ENCODE data around the gene PSMB10.

The PSMB10 gene

DNA sequence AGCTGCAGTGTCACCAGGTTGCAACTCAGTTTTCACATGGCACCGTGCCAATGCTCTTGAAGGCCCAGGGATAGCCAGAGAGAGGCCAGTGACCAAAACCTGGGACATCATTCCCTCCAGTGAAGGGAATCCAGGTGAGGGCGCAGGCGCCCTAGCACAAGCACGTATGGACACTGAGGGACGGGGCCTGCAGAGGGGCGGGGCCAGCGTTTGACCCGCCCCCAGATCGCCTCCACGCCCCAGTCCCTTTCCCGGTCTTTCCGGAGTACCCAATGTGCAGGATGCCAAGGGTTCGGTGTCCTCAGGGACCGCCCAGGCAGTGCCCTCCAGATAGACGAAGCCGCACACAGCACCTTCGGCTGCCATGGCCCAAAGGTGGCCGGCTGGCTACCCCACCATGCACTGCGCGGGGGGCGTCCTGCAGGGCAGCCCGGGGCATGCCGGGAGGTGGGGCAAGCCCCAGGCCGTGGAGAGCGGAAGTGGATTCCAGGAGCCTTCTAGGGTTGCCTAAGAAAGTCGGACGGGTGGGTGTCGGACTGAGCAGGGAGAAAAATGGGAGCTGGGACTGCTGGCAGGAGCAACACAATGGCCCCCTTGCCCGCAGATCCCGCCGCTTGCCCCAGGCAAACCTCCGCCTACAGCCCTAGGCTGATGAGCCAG lies 27.1 kb upstream of the PSMB10 start:
- no peak for DNase-seq (ENCODE audit: low spot score)

DNA sequence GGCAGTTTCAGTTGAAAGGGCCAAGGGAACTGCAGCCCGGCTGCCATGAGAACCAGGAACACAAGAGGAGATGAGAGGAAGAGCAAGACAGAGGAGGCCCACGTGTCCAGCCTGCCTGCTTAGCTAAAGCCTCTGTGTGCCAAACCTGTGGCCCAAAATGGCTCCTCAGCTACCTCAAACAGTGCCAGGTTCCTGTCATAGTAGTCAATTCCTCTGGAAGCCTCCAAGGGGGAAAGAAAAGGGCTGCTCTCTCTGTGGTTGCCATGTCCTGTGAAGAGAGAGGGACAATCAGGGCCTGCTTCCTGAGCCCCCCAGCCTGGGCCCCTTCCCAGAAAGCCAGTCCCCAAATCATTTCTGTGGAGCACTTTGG lies 26.6 kb upstream of the PSMB10 start:
- DNase-seq (ENCODE audit: low spot score) = no peak

DNA sequence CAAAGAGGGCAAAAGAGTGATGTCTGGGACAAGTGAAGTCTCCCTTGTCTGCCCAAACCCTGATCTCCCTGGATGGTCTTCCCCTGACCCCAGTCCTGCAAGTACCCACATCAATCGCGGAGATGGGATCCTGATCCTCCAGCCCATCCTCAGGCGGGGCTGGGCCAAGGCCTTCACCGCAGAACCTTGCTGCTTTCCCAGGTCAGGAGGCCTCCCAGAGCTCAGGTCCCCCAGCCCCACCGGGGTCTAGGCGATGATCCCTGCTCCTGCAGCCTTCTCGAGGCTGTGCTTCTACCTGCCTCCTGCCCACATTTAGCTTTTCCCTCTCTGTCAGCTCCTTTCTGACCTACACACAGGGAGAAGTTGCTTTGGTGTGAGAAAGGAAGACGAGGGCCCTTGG lies 25.5 kb upstream of the PSMB10 start:
- DNase-seq (ENCODE audit: low spot score) = no peak

DNA sequence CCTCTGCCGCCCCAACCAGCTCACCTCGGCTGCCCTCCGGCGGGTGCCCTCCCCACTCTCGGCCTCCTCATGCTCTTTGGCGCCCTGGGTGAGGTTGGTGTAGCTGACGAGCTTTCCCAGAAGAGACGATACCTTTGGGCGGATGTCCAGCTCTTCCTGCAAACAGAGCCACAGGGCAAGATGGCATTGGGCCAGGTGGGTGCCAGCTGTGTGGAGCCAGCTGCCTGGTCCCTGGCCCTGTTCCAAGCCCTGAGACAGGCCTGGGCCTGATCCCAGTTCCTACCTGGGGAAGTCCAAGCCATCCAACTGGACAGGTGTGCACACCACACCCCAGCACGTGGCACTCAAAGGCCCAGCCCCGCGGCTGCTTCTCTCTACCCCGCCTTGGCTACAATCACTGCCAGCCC lies 24.9 kb upstream of the PSMB10 start:
- no peak for DNase-seq (ENCODE audit: low spot score)

DNA sequence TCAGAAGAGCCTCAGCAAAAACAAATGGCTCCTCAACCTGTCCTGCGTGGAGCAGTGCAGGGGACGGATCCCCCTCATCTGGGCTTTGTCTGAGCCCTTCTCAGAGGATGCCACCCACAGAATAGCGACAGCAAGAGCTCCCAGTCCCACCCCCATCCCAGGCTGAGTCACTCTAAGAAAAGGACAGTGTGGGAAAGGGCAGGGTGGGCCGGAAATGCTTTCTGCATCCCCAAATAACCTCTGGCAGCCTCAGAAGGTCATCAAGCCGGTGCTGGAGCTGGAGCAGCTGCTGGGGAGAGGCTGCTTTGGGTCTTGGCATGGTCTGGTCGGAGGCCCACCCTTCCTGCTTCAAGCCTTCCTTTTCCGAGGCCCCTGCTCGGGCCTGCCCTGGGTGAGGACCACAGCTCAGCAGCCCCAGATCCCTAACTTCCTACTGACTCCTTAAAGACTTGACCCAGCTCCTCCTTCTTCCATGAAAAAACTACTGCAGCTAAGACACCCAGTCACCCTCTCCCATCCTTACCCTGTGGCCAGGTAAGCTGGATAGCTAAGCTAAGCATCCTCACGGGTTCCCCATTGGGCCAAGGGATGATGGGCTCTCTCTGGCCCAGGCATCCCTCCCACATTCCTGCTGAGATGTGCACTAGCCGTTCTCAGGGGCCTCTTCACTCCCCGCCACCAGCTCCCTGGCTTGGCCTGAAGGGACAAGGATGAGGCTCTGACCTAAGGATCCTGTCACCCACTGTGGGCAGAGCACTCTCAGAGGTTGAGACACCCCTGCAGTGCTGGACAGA lies 23.1 kb upstream of the PSMB10 start:
- no peak for DNase-seq (ENCODE audit: low spot score)

DNA sequence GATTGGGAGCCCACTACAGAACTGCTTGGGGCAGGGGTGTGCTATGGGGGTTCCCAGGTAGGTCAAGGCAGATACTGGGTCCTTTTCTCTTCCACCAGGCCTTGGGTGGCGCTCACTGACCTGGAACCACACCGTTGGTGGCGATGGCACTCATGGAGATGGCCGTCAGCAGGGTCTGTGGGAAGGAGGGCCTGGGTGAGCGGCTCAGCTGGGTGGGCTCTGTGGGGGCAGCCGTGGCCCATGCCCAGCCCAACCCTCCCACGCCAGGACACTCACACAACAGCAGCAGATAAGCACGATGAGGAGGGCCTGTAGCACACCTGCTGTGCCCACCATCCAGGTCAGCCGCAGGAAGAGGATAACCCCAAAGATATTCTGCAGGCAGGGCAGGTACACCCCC lies 21.0 kb upstream of the PSMB10 start:
- DNase-seq (ENCODE audit: low spot score) = no peak

DNA sequence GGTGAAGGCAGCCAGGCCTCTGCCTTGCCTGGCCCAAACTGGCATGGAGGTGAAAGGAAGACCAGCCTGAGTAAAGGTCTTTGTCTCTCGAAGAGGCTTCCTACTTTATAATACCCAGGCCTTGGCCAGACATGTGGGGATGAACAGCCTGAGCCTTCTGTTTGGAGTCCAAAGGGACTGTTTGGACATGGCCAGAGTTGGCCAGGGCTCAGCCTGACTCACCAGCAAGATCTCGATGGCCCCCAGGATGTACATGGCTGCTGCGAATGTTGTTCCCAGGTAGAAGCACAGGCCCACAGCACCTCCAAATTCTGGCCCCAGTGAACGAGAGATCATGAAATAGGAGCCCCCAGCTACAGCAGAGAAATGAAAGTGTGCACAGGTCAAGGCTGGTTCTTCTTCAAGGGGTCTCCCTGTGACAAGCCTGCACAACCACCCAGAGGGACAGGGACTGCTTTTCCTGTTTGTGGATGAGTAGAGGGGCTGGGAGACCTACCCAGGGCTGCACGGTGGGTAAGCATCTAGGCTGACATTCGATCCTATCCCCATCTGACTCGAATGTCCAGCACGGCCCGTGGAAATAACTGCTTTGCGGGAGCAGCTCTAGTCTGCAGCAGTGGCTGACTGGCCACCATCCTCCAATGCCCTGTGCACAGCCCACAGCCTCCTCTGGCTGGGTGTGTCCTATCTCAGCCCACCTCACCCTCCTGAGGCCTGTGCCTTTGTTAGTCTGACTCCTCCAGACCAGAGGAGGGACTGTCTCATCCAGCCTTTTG lies 18.0 kb upstream of the PSMB10 start:
- no peak for DNase-seq (ENCODE audit: low spot score)

DNA sequence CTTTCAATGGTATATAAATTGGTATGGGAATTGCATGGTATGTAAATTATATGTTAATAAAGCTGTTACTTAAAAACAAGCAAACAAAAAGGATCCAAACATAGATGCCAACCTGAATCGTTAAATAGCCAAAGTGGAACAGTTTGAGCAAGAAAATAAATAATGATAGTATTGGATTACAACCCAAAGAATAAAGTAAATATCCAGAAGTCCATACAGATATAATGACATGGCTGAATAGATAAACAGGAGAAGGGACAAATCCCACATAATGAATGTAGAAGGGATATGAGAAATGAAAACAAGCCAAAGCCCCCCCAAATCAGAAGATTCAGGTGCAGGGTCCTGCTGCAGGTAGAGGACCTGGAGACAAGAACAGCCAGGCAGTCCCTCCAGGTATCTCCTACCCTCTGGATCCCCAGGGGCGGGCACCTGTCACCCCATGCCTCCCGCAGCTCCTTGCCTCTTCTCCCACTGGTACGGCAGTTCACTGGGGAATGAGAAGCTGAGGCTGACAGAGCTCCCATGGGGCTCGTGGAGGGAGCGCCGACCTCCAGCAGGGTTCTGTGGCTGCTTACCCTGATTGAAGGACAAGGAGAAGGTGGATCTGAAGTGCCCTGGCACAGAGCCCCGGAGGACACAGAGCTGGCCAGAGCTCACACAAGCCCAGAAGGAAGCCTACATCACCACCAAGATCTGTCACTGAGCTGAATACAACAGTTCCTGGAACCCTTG lies 17.2 kb upstream of the PSMB10 start:
- no peak for DNase-seq (ENCODE audit: low spot score)

DNA sequence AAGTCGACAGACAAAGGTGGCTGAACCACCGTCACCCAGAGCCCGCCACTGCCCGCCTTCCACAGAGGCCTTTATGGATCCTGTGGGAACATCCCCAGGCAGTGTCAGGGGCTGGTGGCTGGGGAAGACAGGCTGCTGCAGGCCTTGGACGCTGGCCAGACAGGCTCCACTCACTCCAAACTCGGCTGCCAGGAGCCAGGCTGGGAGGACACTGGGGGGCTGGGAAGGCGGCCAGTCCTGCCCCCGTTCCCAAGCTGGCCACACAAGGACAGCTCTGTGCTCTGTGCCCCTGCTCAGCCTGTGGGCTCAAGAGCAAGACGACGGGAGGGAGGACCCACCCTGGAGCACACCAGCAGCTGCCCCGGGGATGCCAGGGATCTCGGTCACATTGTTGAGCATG lies 14.8 kb upstream of the PSMB10 start:
- no peak for DNase-seq (ENCODE audit: low spot score)

DNA sequence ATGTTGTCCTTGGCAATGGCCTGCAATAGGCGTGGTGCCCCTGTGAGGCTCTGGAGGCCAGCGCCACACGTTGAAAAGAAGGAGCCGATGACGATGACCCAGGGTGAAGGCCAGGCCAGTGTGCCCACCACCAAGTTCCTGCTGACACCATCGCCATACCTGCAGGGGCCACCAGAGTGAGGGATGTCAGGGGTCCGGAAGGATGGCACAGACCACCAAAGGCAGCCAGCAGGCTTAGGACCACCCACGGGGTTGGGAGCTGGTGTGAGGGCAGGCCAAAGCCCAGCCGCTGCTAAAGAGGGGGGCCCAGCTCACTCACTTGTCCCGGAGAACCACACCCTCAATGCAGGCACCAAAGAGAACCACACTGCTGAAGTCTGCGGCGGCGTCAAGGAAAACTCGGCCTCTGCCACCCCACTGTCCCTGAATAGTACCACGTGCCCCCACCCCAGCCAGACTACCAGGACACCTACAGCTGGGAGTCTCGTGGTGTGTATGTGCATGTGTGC lies 13.7 kb upstream of the PSMB10 start:
- DNase-seq (ENCODE audit: low spot score) = no peak

DNA sequence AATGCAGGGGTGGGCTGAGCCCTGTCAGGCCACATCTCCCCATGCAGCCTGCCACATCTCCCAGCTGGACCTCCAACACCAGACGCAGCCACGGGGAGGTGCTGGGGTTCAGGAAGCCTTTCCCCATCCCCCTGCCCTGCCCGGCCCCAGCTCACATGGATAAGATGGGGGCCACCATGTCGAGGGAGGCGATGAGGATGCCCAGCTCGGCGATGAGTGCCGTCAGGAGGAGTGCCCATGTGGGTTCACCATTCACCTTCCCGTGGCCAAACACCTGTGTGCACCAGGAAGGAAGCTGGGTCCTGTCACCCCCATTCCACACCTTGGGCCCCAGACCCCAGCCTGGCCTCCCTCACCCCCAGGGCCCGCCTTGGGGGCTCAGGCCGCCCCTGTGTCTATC lies 13.0 kb upstream of the PSMB10 start:
- DNase-seq (ENCODE audit: low spot score) = no peak

DNA sequence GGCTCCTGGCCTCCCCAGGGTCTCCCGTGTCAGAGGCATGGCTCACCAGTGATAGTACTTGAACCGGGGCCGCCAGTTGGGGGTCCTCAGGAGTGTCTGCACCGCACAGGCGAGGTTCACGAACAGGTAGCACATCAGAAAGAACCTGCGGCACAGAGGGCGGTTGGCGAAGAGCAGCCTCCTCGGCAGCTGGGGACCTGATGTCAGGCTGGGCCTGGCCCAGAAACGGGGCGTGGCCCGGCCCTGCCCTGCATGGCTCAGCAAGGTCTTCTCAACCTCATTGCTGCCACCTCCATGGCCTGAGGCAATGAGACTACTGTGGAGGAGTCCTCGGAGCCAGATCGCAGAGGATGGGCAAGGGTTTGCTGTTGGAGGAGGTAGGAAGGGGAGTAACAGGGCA lies 11.4 kb upstream of the PSMB10 start:
- DNase-seq (ENCODE audit: low spot score) = no peak

DNA sequence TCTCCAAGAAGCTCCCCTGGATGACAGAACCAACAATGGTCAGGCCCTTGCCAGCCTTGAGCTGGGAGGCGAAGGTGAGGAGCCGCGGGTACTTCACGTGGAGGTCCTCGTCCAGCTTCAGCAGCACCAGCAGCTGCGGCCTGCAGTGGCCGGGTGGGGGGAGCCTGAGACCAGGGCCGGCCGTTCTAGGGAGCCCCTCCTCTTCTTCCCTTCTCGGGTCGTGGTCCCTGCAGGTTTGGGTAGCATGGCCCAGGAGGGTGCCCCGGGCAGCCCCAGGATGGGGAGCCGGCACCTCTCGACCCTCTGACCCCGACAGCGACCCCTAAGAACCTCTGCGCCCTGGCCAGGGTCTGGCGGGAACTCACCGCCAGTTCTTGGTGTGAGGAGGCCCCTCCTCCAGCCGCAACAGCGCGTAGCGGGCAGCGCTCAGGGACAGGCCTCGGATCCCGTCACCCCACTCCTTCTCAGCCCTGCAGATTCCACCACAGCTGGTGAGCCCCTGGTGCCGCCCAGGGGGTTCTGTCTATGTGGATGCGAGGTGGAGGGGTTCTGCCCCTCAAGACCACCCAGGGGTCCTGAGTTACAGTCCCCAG lies 10.4 kb upstream of the PSMB10 start:
- DNase-seq (ENCODE audit: low spot score) = no peak

DNA sequence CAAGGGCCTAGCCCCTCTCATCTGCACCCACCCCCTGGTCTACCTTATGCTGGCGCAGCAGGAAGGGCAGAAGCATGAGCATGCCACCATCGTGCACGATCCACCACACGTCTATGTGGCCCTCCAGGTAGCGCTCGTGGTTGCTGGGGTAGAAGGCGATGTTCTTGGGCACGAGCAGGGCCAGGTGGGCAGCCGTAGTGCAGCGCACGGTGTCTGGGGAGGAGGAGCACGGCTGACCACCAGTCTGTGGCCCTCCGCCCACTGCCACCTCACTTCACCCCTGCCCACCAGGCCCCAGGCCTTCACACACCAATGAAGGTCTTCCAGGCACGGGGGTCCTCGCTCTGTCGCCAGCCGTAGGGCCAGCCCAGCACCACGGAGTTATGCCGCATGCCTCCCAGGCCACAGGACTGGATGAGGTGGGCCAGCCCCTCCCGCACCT lies 9.5 kb upstream of the PSMB10 start:
- DNase-seq (ENCODE audit: low spot score) = no peak

DNA sequence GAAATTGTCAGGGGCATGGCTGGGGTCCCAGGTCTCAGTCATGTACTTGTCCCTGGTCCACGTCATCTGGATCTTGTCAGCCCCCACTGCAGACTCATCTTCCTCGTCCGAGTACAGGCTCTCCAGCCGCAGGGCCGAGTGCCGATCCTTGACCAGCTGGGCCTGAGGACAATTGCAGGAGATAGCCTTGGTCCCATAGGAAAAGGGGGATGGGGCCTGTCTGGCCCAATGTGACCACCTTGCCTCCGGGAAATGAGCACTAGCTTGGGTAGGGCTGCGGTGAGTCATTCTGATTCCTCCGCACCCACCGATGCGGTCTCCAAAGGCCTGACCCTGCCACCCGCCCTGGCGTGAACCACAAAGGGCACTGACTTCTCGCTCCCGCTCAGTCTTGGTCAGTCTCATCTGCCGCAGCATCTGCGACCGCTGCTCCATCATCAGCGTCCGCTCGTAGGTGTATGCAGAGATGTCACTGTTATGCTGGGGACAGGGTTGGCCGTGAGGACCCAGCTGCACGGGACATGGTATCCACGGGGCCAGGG lies 8.8 kb upstream of the PSMB10 start:
- DNase-seq (ENCODE audit: low spot score) = no peak

DNA sequence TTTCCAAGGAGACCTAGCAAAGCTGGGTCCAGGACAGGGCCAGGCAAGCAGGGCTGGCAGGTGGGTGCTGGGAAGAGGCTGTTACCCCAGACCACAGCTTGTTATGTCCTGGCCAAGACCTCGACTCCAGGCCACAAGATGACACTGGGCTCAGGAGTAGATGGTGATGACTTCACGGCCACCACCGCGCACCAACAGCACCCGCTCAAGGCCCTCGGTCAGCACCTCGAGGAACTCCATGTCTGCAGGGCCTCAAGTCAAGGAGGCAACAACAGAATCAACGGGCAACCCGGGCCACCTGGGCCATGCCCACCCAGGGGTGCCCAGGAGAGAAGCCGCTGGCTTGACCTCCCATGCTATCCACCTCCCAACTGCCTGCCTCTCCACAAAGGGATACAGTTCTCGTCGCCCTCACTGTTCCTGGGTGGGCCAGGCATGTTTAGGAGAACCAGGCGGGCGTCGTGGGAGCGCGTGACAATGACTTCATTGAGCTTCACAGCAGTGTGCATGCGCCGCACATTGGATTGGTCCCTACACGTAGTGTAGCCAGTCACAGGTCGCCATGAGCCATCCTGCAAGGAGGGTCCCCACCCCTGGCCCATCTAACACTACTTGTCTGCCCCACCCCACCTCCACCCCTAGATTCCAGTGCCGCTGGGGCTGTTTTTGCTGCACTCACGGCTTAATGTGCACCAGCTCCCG lies 8.2 kb upstream of the PSMB10 start:
- DNase-seq (ENCODE audit: low spot score) = no peak

DNA sequence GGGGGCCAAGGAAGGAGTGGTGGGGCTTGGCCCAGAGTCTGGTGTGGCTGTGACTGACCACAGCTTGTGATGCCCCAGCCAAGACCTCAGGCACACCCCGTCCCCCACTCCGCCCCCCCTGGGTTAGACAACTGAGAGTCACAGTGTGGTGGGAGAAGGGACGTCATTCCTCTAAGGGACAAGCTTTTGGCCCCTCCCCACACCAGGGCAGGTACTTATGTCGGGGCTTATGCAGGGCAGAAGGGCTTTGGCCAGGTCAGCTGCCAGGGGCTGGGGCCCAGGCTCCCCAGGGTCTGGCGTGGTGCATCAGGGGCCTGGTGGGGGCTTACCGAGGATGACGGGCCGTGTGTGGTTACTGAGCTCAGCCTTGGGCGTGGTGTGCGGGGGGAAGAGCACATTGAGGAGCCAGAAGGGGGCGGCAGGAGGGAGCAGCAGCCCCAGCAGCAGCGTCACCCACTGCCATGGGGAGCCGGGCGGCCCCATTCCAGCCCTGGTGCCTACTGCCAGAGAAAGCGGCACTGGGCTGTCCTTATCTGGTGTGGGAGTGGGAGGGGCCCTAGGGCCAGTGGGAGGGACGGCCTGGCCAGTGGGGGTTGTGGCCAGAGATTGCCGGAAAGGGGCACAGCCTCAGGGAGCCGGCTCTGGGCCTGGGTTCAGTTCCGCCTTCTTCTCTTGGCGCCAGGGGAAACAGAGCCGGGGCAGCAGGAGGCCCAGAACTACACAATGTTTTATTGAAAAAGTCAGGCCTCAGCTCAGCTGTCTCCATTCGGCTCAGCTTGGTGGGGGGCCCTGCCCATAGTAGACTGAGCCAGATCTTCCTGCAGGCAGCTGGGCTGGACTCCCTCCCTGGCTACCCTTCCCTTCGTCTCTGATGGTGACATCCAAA lies 7.2 kb upstream of the PSMB10 start, which contains the start of gene LCAT:
Gene LCAT (minus strand): TSS at position 502 of the 886 bp plus-strand sequence. CDS start 19 bp downstream, at position 483.
- no peak for DNase-seq (ENCODE audit: low spot score)

DNA sequence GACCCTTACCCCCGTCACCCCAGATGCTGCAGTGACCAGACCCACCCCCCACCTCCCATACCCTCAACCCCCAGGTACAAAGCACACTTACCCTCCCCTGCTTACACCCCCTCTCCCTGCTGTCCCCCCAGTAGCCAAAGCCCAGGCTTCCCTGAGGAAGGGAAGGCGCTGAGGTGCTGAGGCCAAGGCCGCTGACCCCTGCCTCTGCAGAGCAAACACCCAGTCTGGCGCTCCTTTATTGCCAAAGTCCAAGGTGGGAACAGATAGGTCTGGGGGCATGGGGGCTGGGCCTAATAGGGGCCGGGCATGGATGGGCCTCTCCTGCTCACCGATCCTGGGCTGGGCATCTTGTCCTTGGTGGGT lies 6.6 kb upstream of the PSMB10 start:
- DNase-seq (ENCODE audit: low spot score) = no peak

DNA sequence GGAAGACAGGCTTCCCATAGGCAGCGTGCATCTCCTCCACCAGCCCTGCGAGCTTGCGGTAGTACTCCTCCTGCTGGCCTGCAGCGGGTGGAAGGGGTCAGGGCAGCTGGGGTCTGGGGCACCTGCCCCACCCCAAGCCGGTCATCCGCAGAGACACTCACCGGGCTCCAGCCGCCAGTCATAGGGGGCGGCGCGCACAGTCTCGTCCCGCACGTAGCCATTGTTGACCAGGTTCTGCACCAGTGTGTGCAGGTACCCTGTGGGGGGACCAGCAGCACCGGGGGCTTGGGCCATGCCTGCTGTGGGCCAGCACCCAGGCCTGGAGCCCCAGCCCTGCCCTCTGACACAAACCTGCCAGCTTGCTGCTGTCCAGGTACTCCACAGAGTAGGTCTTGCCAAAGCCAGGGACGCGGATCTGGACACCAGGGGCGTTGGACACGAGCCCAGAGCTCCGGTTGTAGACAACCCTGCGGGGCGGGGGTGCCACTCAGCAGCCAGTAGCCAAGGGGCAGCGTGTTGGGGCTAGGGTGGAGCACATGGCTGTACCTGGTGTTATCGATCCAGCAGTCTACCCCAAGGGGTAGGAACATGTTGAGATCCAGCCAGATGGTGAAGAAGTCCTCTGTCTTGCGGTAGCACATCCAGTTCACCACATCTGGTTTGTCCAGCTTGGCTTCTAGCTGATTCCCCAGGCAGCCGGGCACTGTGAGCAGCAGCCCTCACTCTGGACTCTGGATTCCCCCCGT lies 6.0 kb upstream of the PSMB10 start:
- DNase-seq (ENCODE audit: low spot score) = no peak

All from SK-N-DZ (cell line).